ENCODE results near the gene ADCY2.

ADCY2 gene

GRCh38 chr5:7395947-7396712 is at the start of gene ADCY2:
ADCY2 (plus strand) TSS chr5:7396138; CDS start chr5:7396297, 159 bp downstream.
- no peak for DNase-seq (ENCODE audit: low read depth, low spot score)
- TF ChIP-seq CTCF (IDR thresholded peaks at IDR 0.05; ENCODE audit: low read depth, low read length), result no peak
- peak within 1 kb of the TSS; percentile 22 for H3K4me3 ChIP-seq (ENCODE audit: low read depth, low read length)
- in situ Hi-C loops (cut with HindIII; ENCODE audit: low sequenced_read_pairs), result no loop called here

- H3K4me3 ChIP-seq (ENCODE audit: low read depth, low read length), result no peak overlapping the region
- no peak for DNase-seq (ENCODE audit: low read depth, low spot score)
- no peak for TF ChIP-seq CTCF (IDR thresholded peaks at IDR 0.05; ENCODE audit: low read depth, low read length)
- in situ Hi-C loops (cut with HindIII; ENCODE audit: low sequenced_read_pairs), result no loop called here
Observed at GRCh38 chr5:7347377-7347776, 48.6 kb upstream of the ADCY2 start.

- in situ Hi-C loops (cut with HindIII; ENCODE audit: low sequenced_read_pairs), result no loop called here
- no peak for TF ChIP-seq CTCF (IDR thresholded peaks at IDR 0.05; ENCODE audit: low read depth, low read length)
- H3K4me3 ChIP-seq (ENCODE audit: low read depth, low read length), result no peak overlapping the region
- no peak for DNase-seq (ENCODE audit: low read depth, low spot score)
Observed at GRCh38 chr5:7348168-7348854, 47.6 kb upstream of the ADCY2 start.

GRCh38 chr5:7361593-7361992 is 34.3 kb upstream of the ADCY2 start:
- in situ Hi-C loops (cut with HindIII; ENCODE audit: low sequenced_read_pairs), result no loop called here
- TF ChIP-seq CTCF (IDR thresholded peaks at IDR 0.05; ENCODE audit: low read depth, low read length), result no peak
- H3K4me3 ChIP-seq (ENCODE audit: low read depth, low read length), result no peak overlapping the region
- no peak for DNase-seq (ENCODE audit: low read depth, low spot score)

GRCh38 chr5:7363067-7363677 is 32.8 kb upstream of the ADCY2 start:
- in situ Hi-C loops (cut with HindIII; ENCODE audit: low sequenced_read_pairs), result no loop called here
- TF ChIP-seq CTCF (IDR thresholded peaks at IDR 0.05; ENCODE audit: low read depth, low read length), result no peak
- H3K4me3 ChIP-seq (ENCODE audit: low read depth, low read length), result no peak overlapping the region
- DNase-seq (ENCODE audit: low read depth, low spot score), result no peak

GRCh38 chr5:7364226-7364875 is 31.6 kb upstream of the ADCY2 start:
- in situ Hi-C loops (cut with HindIII; ENCODE audit: low sequenced_read_pairs), result no loop called here
- no peak for TF ChIP-seq CTCF (IDR thresholded peaks at IDR 0.05; ENCODE audit: low read depth, low read length)

More at GRCh38 chr5:7364226-7364875, 31.6 kb upstream of the ADCY2 start:
- H3K4me3 ChIP-seq (ENCODE audit: low read depth, low read length), result no peak overlapping the region
- no peak for DNase-seq (ENCODE audit: low read depth, low spot score)
